HG03520 (cell line): ENCODE data around the gene MED29.
"Not testable (repeated sequence)": the region's sequence is repeated elsewhere in the genome, so short reads cannot be mapped to it uniquely, and the experiment has no call there.

ENCODE experiments used
- ATAC-seq: cut with Tn5 transposase; IDR thresholded peaks from one replicate; pipeline ENCODE4 v1.9.1; 2021; ENCODE audit warnings: mild to moderate bottlenecking, moderate library complexity; ENCODE audit not compliant: unreplicated experiment

MED29 gene

GRCh38 chr19:39370735-39371134, 20.4 kb upstream of the MED29 start:
- ATAC-seq, result no peak

GRCh38 chr19:39372047-39372802, 19.0 kb upstream of the MED29 start:
- no peak for ATAC-seq

- no peak for ATAC-seq
Measured at GRCh38 chr19:39372941-39373340, 18.2 kb upstream of the MED29 start.

- no peak for ATAC-seq
Measured at GRCh38 chr19:39375929-39376328, 15.2 kb upstream of the MED29 start.

GRCh38 chr19:39377373-39378362, 13.5 kb upstream of the MED29 start:
- no peak for ATAC-seq

GRCh38 chr19:39379366-39379765, 11.8 kb upstream of the MED29 start:
- not testable (repeated sequence) for ATAC-seq

GRCh38 chr19:39379865-39380396, 11.2 kb upstream of the MED29 start:
- ATAC-seq, result no peak

GRCh38 chr19:39380521-39381502, 10.4 kb upstream of the MED29 start:
- ATAC-seq, result no peak

- no peak for ATAC-seq
Measured at GRCh38 chr19:39381910-39382611, 9.1 kb upstream of the MED29 start.

GRCh38 chr19:39382991-39383828, 8.0 kb upstream of the MED29 start:
- ATAC-seq, result no peak

GRCh38 chr19:39384839-39385568, 6.2 kb upstream of the MED29 start:
- ATAC-seq, result no peak

GRCh38 chr19:39385629-39386411, 5.4 kb upstream of the MED29 start:
- no peak for ATAC-seq

- no peak for ATAC-seq
Measured at GRCh38 chr19:39386557-39386956, 4.6 kb upstream of the MED29 start.

GRCh38 chr19:39388657-39389056, 2.5 kb upstream of the MED29 start:
- ATAC-seq, result no peak

GRCh38 chr19:39389631-39390414, 1.4 kb upstream of the MED29 start:
- ATAC-seq, result no peak

GRCh38 chr19:39390451-39390750, 777 bp upstream of the MED29 start:
- no peak for ATAC-seq
